CMK (cell line): Measurements from ENCODE around the gene CYSRT1.

ENCODE experiments used
- DNase-seq: peaks from one replicate; pipeline ENCODE4 v3.0.0-alpha.2; 2010; ENCODE audit warnings: low read depth

CYSRT1 gene

GRCh38 chr9:137272241-137273094 is 47.5 kb downstream of the CYSRT1 start:
- no peak for DNase-seq

- DNase-seq: no peak
Observed at GRCh38 chr9:137273095-137273490, 48.1 kb downstream of the CYSRT1 start.

- no peak for DNase-seq
Observed at GRCh38 chr9:137273611-137274320, 48.8 kb downstream of the CYSRT1 start.

GRCh38 chr9:137275203-137275587 is 50.2 kb downstream of the CYSRT1 start:
- DNase-seq: no peak
